Esophagus squamous epithelium (tissue), 4 donors: Measurements from ENCODE around the gene SPACA6.

Experiments used
- POLR2A ChIP-seq, 4 donors: fragments of 450-650 bp; IDR thresholded peaks; one replicate each; pipeline ENCODE4 v1.6.1; 2017; ENCODE audit warnings: antibody characterized with exemption in 4 of 4, mild to moderate bottlenecking in 4 of 4, moderate library complexity in 3 of 4
- TF ChIP-seq, protein P1 (sequence below), 6 experiments: fragments of 450-650 bp in 4 of 6; fragments of 200-600 bp in 2 of 6; sonication (generic) in 2 of 6; IDR thresholded peaks; one replicate each; pipeline ENCODE4 v1.5.1; 2016 to 2019; ENCODE audit warnings: antibody characterized with exemption in 6 of 6, mild to moderate bottlenecking in 4 of 6, moderate library complexity in 4 of 6

DNA sequence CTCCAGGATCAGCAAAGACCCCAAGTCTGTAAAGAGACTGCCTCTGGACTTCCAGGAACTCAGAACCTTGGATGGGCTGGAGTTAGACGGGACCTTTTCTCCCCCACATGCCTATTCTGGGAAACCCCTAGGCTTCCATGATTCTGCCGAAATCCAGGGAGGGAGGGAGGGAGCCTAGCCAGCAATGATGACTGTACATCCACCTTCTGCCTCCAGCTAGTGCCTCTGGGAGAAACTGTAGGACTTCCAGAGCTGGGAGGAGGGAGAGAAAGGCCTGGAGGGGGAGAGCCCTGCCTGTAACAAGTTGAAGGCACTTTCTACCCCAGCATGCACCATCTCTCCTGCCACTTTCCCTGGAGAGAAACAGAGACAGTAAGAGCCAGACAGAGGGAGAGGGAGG lies 36.7 kb downstream of the SPACA6 start:
- TF ChIP-seq, protein P1, sequence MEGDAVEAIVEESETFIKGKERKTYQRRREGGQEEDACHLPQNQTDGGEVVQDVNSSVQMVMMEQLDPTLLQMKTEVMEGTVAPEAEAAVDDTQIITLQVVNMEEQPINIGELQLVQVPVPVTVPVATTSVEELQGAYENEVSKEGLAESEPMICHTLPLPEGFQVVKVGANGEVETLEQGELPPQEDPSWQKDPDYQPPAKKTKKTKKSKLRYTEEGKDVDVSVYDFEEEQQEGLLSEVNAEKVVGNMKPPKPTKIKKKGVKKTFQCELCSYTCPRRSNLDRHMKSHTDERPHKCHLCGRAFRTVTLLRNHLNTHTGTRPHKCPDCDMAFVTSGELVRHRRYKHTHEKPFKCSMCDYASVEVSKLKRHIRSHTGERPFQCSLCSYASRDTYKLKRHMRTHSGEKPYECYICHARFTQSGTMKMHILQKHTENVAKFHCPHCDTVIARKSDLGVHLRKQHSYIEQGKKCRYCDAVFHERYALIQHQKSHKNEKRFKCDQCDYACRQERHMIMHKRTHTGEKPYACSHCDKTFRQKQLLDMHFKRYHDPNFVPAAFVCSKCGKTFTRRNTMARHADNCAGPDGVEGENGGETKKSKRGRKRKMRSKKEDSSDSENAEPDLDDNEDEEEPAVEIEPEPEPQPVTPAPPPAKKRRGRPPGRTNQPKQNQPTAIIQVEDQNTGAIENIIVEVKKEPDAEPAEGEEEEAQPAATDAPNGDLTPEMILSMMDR (IDR thresholded peaks at IDR 0.05): no peak
- no peak for TF ChIP-seq POLR2A (IDR thresholded peaks at IDR 0.05)
